HG03139 (cell line): ENCODE measurements around the gene TCF4.
A peak's percentile ranks its signal among the peaks of the same experiment; 100 is the strongest.

Source experiments
- ATAC-seq: cut with Tn5 transposase; IDR thresholded peaks from one replicate; pipeline ENCODE4 v1.9.1; 2021; ENCODE audit not compliant: unreplicated experiment

The TCF4 gene

DNA sequence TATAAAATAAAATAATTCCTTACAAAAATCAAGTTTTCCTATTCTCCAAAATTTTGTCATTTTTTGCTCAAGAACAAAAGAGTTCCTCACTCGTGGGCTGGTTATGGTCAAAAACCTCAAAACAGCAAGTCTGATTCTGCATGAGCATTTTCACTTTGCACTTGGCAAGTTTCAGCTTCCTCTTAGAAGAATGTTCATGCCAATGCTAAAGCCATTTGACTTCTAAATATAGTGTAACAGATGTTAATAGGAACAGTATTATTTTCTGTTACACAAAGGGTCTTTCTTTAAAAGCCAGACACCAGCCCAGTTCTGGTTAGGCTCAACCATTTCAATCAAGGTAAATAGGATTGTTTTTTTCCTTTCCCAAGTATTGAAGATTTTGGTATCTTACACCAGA lies 367.5 kb downstream of the TCF4 start:
- ATAC-seq: peak; percentile 58

DNA sequence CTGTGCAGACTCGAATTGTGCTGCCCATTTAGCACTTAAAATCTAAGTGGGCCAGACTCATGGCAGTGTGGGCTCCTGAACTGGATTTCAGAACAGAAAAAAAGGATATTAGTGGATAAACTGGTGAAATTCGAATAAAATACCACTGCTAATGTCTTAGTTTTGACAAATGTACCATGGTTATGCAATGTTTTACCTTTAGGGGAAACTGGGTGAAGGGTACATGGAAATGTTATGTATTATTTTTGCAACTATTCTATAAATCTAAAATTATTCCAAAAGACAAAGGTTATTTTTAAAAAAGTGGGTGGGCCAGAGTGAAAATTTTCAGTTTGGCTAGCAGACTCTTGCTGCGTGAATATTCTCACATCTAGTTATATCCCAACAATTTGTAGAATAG lies 368.2 kb downstream of the TCF4 start:
- ATAC-seq: no peak

DNA sequence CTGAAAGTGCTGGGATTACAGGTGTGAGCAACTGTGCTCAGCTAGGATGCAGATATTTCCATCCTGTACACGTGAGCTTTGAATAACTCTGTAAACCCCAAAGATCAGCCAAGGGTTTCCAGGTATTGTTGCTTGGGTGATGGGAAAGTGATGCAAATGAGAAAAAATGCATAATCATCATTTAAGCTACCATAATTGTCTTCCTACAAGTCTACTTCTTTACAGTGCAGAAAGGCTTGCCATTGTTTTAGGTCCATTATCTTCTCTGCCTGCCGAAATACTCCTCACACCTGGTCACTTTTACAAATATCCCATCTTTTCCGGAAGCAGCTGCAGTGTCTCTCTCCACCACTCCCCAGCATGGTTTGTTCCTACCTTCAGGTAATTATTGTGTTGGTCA lies 368.9 kb downstream of the TCF4 start:
- ATAC-seq: no peak

DNA sequence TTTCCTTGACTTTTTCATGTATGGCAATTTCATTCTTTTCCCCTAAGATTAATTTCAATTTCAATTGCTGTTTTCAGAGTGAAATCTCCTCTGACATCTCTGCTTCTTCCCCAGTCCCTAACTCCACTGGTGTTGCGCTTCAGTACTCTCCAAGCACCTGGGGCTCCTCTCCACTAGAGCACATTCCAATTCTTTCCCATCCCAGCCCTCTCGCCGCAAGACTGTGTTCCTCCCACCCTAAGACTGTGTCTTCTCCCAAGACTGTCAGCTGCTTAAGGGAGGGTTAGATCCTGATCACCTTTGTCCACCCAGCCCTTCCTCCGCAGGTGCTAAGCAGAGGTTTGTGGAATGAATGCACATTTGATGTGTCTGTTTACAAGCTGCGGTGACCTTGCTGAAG lies 373.0 kb downstream of the TCF4 start:
- no peak for ATAC-seq

DNA sequence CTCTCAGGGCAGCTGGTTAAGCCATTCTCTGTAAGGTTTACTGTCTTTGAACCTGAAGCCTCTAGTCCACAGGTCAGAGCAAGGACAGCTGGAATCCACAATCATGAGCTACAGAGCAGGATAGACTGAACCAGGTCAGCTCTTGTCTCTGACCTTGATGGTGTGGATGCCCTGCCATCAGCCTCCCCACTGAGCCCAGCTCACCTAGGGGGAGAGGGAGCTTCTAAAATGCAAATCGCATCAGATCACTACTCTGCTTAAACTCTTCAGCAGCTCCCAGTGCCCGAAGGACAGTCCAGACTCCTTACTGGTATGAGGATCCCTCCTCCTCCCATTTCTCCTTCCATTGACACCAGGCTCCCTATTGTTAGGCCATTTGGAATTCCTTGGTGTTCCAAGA lies 373.5 kb downstream of the TCF4 start:
- no peak for ATAC-seq

DNA sequence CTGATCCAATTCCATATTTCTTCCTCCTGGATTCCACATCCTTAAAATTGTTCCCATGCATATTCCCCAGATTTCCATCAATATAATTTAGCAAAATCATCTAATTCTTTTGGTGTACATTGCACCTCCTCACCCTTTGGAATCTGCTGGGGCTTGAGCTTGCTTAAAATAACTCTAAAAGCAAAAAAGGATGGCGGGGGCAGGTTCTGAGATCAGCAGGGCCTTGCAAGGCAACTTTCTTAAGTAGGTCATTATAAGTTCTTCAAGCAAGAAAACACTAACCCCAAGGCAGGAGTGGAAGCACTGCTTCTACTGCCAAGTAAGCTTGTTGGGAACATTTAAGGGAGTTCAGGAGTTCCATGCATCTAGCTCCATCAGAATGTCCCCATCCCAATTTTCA lies 374.4 kb downstream of the TCF4 start:
- no peak for ATAC-seq

DNA sequence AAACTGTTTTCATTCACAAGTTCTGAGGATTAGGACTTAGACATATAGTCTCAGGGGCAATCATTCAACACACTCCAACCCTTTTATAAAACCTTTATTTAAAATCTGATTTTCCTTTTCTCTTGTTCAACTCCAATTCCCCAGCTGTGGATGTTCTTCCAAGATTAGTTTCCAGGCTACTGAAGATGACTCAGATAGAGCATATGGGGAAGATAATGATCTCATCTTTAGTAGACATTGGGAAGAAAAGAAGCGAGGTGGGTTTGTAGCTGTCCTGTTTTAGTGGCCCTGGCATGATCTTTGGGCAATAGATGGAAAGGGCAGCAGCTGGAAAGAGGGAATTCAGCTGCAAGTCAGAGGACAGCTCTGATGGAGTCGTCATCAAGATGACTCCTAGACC lies 381.1 kb downstream of the TCF4 start:
- no peak for ATAC-seq

DNA sequence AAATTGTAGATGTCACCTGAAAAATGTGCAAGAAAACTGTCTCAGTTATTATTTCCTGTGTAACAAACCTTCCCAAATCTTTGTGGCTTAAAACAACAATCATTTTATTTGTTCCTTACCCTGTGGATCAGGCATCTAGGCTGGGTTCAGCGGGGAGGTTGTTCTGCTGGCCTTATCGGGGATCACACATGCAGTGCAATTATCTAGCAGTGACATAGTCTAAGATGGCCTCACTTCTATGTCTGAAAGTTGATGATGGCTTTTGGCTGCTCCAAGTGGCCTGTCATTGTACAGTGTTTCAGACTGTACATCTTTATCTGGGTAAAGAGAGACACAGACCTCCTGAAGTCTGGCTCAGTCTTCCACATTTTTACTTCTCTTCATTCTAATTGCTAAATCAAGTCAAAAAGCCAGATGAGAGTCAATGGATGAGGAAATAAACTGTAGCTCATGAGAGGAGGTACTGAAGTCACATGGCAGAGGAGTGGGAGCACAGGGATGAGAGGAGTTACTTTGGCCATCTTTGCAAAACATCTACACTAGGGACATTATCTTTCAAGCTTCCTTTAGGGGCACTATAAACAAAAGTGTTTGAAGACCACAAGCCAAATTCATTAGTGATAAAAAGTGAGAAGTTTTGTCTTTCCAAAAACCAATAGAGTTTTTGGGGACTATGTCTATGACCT lies 385.6 kb downstream of the TCF4 start:
- ATAC-seq: no peak

DNA sequence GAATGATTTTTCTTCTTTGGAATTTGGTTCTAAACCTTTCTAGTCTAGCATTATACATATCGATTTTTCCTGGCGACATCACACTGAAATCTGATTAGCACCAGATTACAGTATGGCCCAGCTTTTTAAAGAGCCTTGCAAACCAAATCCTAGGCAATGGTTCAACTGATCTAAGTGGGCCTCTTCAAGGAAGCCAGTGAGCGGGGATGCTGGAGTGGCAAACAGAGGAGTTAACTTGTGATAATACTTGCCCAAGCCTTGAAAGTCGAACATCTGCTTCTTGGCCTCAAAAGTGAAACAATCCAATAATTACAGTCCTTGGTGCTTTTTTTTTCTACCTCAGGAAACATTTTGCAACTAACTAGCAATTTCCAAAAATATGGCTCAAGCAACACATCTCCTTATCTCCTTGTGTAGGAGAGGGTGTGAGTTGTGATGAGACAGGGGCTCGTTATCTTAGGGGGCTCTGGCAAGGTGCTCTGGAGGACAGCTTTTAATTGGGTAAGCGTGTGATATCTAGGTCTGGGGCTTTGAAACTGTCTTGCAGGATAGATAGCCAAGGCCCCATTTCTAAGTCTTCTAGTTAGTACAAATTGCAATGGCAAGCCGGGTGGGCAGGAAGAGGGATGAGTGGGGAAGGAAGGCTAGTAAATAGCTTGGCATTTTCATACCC lies 388.6 kb downstream of the TCF4 start:
- ATAC-seq: no peak

DNA sequence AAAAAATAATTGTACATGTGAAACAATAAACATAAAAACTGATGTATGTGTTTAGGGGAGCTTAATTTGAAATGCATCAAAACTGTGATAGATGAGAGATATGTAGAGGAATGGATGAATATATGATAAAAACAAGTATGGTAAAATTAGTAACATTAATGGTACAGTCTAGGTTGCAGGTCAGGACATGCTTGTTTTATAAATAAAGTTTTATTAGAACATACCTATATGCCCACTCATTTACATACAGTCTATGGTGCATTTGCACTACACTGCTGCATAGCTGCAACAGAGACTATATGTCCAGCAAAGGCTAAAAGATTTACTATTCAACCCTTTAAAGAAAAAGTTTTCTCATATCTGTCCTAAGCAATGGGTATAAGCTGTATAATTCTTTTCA lies 392.1 kb downstream of the TCF4 start:
- ATAC-seq: no peak

DNA sequence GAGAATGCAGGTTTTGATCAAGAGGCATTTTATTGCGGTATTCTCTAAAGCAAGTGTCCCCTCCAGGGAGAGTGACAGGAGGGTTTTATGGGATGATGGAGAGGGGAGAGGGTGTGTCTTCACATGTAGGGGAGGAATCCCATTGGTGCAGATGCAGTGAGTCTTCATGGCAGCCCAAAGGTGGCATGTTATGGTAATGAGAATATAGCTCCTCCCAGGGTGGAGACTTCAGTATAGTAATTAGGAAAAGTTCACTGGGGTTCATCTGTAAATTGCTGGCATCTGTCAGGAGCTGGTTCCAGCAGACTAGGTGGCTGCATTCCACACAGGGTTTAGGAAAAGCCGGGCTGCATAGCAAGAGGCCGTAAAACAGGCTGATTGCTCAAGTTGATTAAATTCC lies 398.0 kb downstream of the TCF4 start:
- no peak for ATAC-seq

DNA sequence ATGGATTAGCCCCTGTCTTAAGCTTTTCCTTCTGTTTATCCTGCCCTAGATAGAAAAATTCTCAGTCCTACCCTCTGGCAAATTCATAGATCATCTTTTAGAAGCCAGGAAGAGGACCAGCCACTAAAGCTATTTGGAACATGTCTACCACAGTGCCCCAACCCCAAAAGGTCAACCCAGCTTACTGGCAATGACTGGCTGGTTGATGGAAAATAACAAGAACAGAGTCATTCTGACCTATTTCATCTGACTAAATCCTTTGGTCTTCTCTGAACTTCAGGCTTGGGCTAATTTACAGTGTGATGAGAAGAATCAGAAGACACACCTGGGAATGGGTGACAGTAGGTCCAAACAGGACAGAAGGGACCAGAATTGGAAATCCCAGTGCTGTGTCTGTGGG lies 401.4 kb downstream of the TCF4 start:
- no peak for ATAC-seq

DNA sequence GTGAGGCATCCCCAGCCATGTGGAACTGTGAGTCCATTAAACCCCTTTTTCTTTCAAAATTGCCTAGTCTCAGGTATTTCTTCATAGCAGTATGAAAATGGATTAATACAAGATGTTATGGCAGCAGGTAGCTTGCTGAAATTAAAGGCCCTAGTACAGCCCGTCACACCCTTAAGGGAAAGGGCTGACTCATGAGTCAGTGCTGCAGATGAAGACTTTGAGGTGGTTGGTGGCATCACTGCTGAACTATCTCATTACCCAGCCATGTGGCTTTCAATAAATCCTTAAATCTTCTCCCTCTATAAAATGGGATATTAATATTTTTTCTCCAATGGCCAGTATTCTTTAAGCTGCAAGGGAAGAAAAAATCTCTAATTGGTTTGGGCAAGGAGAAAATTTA lies 402.6 kb downstream of the TCF4 start:
- ATAC-seq: no peak

DNA sequence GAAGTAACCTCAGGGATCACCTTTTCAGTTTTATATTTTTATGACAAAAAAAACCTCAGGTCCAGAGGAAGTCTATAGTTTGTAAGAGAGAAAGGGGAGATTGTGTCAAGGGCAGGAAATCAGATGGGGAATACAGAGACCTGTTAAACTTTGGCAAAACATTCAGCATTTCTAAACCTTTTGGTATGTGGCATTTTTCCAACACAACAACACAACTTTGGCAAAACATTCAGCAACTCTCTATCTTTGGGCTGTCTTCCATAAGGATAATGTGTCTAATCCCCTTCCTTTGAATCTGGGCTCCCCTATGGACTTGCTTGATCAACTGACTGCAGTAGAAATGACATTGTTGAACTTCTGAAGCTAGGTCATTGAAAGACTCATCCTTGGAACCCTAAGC lies 408.2 kb downstream of the TCF4 start:
- no peak for ATAC-seq

DNA sequence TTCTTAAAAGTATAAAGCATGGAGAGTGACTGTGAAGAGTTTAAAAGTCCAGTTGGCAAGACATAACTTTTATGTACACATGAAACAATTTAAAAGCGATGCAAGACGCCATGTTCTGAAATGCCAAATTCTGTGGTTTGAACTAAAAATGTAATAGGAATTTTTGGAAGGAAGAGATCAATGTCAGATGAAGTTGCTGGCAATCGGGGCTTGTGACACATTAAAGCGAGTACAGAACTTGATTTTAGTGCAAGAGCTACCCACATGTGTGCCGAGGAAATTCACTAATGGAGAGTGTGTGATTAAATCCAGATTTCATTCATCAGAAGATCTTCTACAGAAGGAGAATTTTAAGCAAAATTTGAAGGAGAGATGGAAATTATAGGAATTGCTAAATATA lies 408.6 kb downstream of the TCF4 start:
- ATAC-seq: no peak

DNA sequence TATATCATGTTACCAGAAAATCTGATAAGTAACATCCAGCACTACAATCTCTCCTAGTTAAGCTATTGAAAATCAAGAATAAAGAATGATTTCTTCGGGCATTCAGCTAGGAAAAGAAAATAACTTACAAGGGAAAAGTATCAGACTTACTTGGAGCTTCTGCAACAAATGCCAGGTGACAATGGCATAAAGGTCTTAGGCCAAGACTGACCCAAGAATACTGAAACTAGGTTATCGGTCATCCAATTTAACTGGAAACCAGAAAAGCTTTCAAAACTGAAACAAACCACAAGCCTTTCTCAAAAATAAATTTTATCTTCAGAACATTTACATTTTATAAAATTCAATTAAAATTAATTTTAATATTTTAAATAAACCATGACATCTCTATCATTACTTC lies 414.7 kb downstream of the TCF4 start:
- ATAC-seq: no peak
